ENCODE results near the gene BUD31. TPM values are rescaled to one million over a fixed set of nuclear protein-coding genes. Genes with fewer than 3 reads are reported as not detected.
A peak's percentile ranks its signal among the peaks of the same experiment; 100 is the strongest.

Gene BUD31
- total and polyA plus RNA-seq, 2 of the 13 experiments (the other 11 are each of a cell fraction or from before 2014, with no cell fraction given): 35.1 to 79.1 TPM

DNA sequence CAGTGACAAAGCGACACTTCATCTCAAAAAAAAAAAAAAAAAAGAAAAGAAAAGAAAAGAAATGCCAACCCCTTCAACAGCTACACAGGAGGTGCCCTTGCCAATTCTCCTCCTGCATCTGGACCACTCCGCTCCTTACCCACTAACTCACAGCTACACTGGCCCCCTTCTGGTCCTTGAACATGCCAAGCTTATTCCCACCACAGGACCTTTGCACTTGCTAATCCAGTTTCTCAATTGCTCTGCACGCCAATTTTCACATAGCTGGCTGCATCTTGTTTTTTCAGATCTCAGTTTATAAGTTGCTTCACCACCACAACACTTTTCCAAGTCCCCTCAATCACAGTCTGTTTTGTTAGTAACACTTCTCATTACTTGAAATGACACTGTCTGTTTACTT is 5.9 kb upstream of the BUD31 start (continued):
- TF ChIP-seq ZNF224 (CRISPR knock-in tag; IDR thresholded peaks at IDR 0.05): no peak
- no peak for TF ChIP-seq POLR2AphosphoS2 (IDR thresholded peaks at IDR 0.05; ENCODE audit: low read depth, low read length)

- no peak overlapping the region for H2AFZ ChIP-seq (ENCODE audit: low read length)
- ATAC-seq: no peak
- in situ Hi-C loops (cut with HindIII; ENCODE audit: extremely low pct_ligation_motif_present, low pct_unique_long_range_greater_than_20kb): no loop called here
- FAIRE-seq: no peak
- no peaks in the 10 kb centered on the region for H4K20me1 ChIP-seq (ENCODE audit: insufficient read depth, low read length)
- H3K4me2 ChIP-seq (ENCODE audit: low read depth, low read length): no peak overlapping the region
- ChIA-PET CTCF (ENCODE audit: low intra/inter-chr PET ratio, low total read pairs) (no interaction called here), POLR2A (no interaction called here)
- H3K4me1 ChIP-seq (ENCODE audit: insufficient read depth, low read length): peaks cover 27% of the 10 kb centered on the region
- H3K9me3 ChIP-seq (ENCODE audit: low read length): no peaks in the 10 kb centered on the region
- peaks cover 40% of the 10 kb centered on the region for H3K79me2 ChIP-seq (ENCODE audit: insufficient read depth, low read length)
- BruUV-seq (replicated peaks): no TSS peak
- 0 out of 2 replicates have a peak overlapping the region, but pooled peaks have one; percentile 2 for H3K9ac ChIP-seq (ENCODE audit: insufficient read depth, low read depth, low read length)
- TF ChIP-seq POLR2AphosphoS5 (IDR thresholded peaks at IDR 0.05; ENCODE audit: low read depth, low read length) (0 out of 2 replicates have a peak, but pooled peaks have one; percentile 19), BATF2 (CRISPR knock-in tag; IDR thresholded peaks at IDR 0.05) (no peak)
- peaks cover 39 to 57% of the 10 kb centered on the region in 2 experiments for H3K36me3 ChIP-seq (replicated peaks in 1 of 2; ENCODE audit: control insufficient read depth in 1 of 2, insufficient read depth in 2 of 2, low read length in 2 of 2)
- H3K27ac ChIP-seq (ENCODE audit: extremely low read length, insufficient read depth, low read length): no peak overlapping the region
- H3K27me3 ChIP-seq (ENCODE audit: control insufficient read depth in 1 of 2, insufficient read depth in 2 of 2, low read length in 2 of 2): no peaks in the 10 kb centered on the region; a peak in 1 of 5 replicates
- no peak overlapping the region for H3K4me3 ChIP-seq (replicated peaks in 1 of 3; ENCODE audit: insufficient read depth in 1 of 3, low read depth in 2 of 3, low read length in 3 of 3)
- intact Hi-C loops (cut with micrococcal nuclease; ENCODE audit: unreplicated experiment): no loop called here
- WGBS (ENCODE audit: low lambda C conversion rate): 100% methylated on average over 4 of the region's 5 CpGs
- DNase-seq (ENCODE audit: low spot score): no peak
These were observed 5.0 kb upstream of the BUD31 start for GRCh38 chr7:99403764-99404163.

- FAIRE-seq: no peak
- Histone ChIP-seq H3K36me3 (replicated peaks in 1 of 2; ENCODE audit: control insufficient read depth in 1 of 2, insufficient read depth in 2 of 2, low read length in 2 of 2) (peaks cover 35 to 51% of the 10 kb centered on the region in 2 experiments), H3K9ac (ENCODE audit: insufficient read depth, low read depth, low read length) (no peak overlapping the region), H3K27ac (ENCODE audit: extremely low read length, insufficient read depth, low read length) (no peak overlapping the region), H3K9me3 (ENCODE audit: low read length) (no peaks in the 10 kb centered on the region), H3K4me3 (replicated peaks in 1 of 3; ENCODE audit: insufficient read depth in 1 of 3, low read depth in 2 of 3, low read length in 3 of 3) (no peak overlapping the region), H3K79me2 (ENCODE audit: insufficient read depth, low read length) (peaks cover 46% of the 10 kb centered on the region), H3K4me1 (ENCODE audit: insufficient read depth, low read length) (peaks cover 27% of the 10 kb centered on the region), H3K27me3 (ENCODE audit: control insufficient read depth in 1 of 2, insufficient read depth in 2 of 2, low read length in 2 of 2) (peaks cover 0 to 4% of the 10 kb centered on the region in 2 experiments; a peak in 2 of 5 replicates), H3K4me2 (ENCODE audit: low read depth, low read length) (no peak overlapping the region), H4K20me1 (ENCODE audit: insufficient read depth, low read length) (no peaks in the 10 kb centered on the region), H2AFZ (ENCODE audit: low read length) (no peak overlapping the region)
- POLR2A ChIA-PET: no interaction called here
- TF ChIP-seq HES4 (CRISPR knock-in tag; IDR thresholded peaks at IDR 0.05; ENCODE audit: borderline replicate concordance) (no peak), MXD3 (CRISPR knock-in tag; IDR thresholded peaks at IDR 0.05) (no peak), AGO2 (optimal IDR thresholded peaks at IDR 0.05; ENCODE audit: low read depth, low read length) (peak; percentile 49), PHF5A (CRISPR knock-in tag; IDR thresholded peaks at IDR 0.05; ENCODE audit: low read depth, unreplicated experiment) (no peak), SOX5 (CRISPR knock-in tag; IDR thresholded peaks at IDR 0.05; ENCODE audit: borderline replicate concordance) (no peak), TAF15 (IDR thresholded peaks at IDR 0.05; ENCODE audit: low read depth, low read length, poor library complexity, severe bottlenecking) (no peak), ZZZ3 (CRISPR knock-in tag; IDR thresholded peaks at IDR 0.05; ENCODE audit: borderline replicate concordance) (no peak), ZSCAN12 (CRISPR knock-in tag; IDR thresholded peaks at IDR 0.05) (no peak), ZMYM2 (CRISPR knock-in tag; IDR thresholded peaks at IDR 0.05) (no peak), RBM22 (optimal IDR thresholded peaks at IDR 0.05; ENCODE audit: low read length) (peak; percentile 54)
- WGBS (ENCODE audit: low lambda C conversion rate): 98% methylated on average over 14 of the region's 18 CpGs
- BruUV-seq (replicated peaks): no TSS peak
- intact Hi-C loops (cut with micrococcal nuclease; ENCODE audit: unreplicated experiment) (no loop called here), in situ Hi-C loops (cut with HindIII; ENCODE audit: extremely low pct_ligation_motif_present, low pct_unique_long_range_greater_than_20kb) (no loop called here)
- DNase-seq (ENCODE audit: low spot score): no peak
- CTCF ChIA-PET (ENCODE audit: low intra/inter-chr PET ratio, low total read pairs): no interaction called here
- ATAC-seq: no peak
These were observed 4.4 kb upstream of the BUD31 start for GRCh38 chr7:99404235-99404976.

Measured in HepG2 (cell line).